MM.1S (cell line): ENCODE measurements around the gene CUBN.

ENCODE experiments used
- EZH2 ChIP-seq: fragments of 300-600 bp; sonication (generic); optimal IDR thresholded peaks from 2 replicates; pipeline ENCODE3; 2017; ENCODE audit warnings: low read depth, mild to moderate bottlenecking, antibody characterized with exemption, low read length, mixed read lengths
- EZH2phosphoT487 ChIP-seq: fragments of 300-600 bp; sonication (generic); IDR thresholded peaks from 2 replicates; pipeline ENCODE4 v1.6.1; 2018; ENCODE audit warnings: antibody characterized with exemption, low read length
- TF ChIP-seq, protein P1 (sequence below): fragments of 300-600 bp; sonication (generic); IDR thresholded peaks from 2 replicates; pipeline ENCODE4 v1.5.1; 2016; ENCODE audit warnings: antibody characterized with exemption, low read length, mixed read lengths

DNA sequence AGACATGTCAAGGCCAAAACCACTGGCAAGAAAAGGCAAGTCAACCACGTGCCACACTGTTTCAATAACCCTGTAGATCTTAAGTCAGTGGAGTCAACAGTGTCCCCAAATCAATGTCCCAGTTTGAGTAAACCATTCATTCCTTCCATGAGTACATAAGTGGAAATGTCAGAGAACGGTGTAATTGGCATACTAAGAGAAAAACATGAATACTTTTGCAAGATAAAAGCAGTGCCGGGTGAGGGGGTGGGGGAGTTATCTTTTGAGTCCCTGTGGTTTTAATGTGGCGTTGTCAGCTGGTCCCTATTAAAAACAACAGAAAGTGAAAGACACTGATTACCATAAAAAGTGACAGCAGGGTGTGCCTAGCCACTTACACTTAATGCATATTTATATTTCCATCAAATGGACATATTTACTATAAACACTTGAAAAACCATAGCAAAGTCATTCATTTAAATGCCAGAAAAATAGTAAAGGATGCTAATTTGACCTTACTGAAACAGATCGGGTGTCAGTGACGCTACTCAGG is 350.2 kb downstream of the CUBN start:
- no peak for TF ChIP-seq EZH2
- TF ChIP-seq, protein P1, sequence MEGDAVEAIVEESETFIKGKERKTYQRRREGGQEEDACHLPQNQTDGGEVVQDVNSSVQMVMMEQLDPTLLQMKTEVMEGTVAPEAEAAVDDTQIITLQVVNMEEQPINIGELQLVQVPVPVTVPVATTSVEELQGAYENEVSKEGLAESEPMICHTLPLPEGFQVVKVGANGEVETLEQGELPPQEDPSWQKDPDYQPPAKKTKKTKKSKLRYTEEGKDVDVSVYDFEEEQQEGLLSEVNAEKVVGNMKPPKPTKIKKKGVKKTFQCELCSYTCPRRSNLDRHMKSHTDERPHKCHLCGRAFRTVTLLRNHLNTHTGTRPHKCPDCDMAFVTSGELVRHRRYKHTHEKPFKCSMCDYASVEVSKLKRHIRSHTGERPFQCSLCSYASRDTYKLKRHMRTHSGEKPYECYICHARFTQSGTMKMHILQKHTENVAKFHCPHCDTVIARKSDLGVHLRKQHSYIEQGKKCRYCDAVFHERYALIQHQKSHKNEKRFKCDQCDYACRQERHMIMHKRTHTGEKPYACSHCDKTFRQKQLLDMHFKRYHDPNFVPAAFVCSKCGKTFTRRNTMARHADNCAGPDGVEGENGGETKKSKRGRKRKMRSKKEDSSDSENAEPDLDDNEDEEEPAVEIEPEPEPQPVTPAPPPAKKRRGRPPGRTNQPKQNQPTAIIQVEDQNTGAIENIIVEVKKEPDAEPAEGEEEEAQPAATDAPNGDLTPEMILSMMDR: no peak
- TF ChIP-seq EZH2phosphoT487: no peak
